HL-60 (cell line): ENCODE measurements around the gene NRL.
"Not testable (repeated sequence)": the region's sequence is repeated elsewhere in the genome, so short reads cannot be mapped to it uniquely, and the experiment has no call there.

Experiments used
- CTCF ChIP-seq: IDR thresholded peaks from one replicate; pipeline ENCODE4 v1.5.1; 2011; ENCODE audit warnings: low read length, control low read depth, inconsistent platforms; ENCODE audit not compliant: insufficient read depth
- POLR2AphosphoS5 ChIP-seq: IDR thresholded peaks from 2 replicates; pipeline ENCODE4 v1.6.1; 2012; ENCODE audit warnings: low read depth

GRCh38 chr14:24049002-24049401 is 65.7 kb downstream of the NRL start:
- not testable (repeated sequence) for TF ChIP-seq POLR2AphosphoS5, CTCF
